SK-N-SH (cell line): Measurements from ENCODE around the gene CEBPG. TPM values are rescaled to one million over a fixed set of nuclear protein-coding genes. Genes with fewer than 3 reads are reported as not detected.

Experiments
- CTCF ChIA-PET: fragments of 300-600, 350-600 bp; formaldehyde crosslinking; extraction: SDS; loops from one replicate; lab custom pipeline; 2021; lab: Yijun Ruan, JAX
- POLR2A ChIA-PET: fragments of 350-600 bp; sonication (Branson Sonifier 250); formaldehyde crosslinking; extraction: SDS; loops from one replicate; lab custom pipeline; 2020; ENCODE audit warnings: antibody characterized with exemption, inconsistent platforms; lab: Yijun Ruan, JAX
- DNase-seq: peaks from one replicate; pipeline ENCODE4 v3.0.0; 2012
- H2AFZ ChIP-seq: fragments of 200-600 bp; sonication (generic); 2 replicates; pipeline ENCODE4 v1.8.1; 2016; ENCODE audit warnings: antibody characterized with exemption, mild to moderate bottlenecking, low read depth
- H3F3A ChIP-seq: fragments of 200-600 bp; sonication (generic); replicated peaks from 2 replicates; pipeline ENCODE3; 2016; ENCODE audit warnings: antibody characterized with exemption, mild to moderate bottlenecking; ENCODE audit not compliant: insufficient read depth
- H3K27ac ChIP-seq, 2 experiments: fragments of 200-500 bp in 1 of 2; fragments of 200-600 bp in 1 of 2; sonication (Bioruptor generic) in 1 of 2; sonication (generic), shearing (Covaris generic) in 1 of 2; 2 replicates each; pipeline versions ENCODE4 v1.5.1 to v1.6.1; 2014 to 2016; ENCODE audit warnings: low read depth in 2 of 2, inconsistent platforms in 1 of 2, low read length in 1 of 2, mild to moderate bottlenecking in 1 of 2, mixed read lengths in 1 of 2
- H3K27me3 ChIP-seq: fragments of 200-600 bp; sonication (generic), shearing (Covaris generic); 2 replicates; pipeline ENCODE4 v1.6.1; 2016; ENCODE audit warnings: mixed run types; ENCODE audit not compliant: insufficient read depth
- H3K36me3 ChIP-seq, 2 experiments: fragments of 200-500 bp in 1 of 2; fragments of 200-600 bp in 1 of 2; sonication (Bioruptor generic) in 1 of 2; sonication (generic) in 1 of 2; replicated peaks in 1 of 2; 2 replicates each; pipeline versions ENCODE3 to v1.5.1; 2014 to 2016; ENCODE audit warnings: low read length in 1 of 2, mild to moderate bottlenecking in 1 of 2; ENCODE audit not compliant: insufficient read depth in 2 of 2, control insufficient read depth in 1 of 2
- H3K4me1 ChIP-seq, 2 experiments: fragments of 200-500 bp in 1 of 2; fragments of 200-600 bp in 1 of 2; sonication (Bioruptor generic) in 1 of 2; sonication (generic), shearing (Covaris generic) in 1 of 2; 2 replicates each; pipeline versions ENCODE4 v1.5.1 to v1.6.1; 2014 to 2016; ENCODE audit warnings: low read depth in 1 of 2, low read length in 1 of 2, mixed run types in 1 of 2; ENCODE audit not compliant: insufficient read depth in 2 of 2, control insufficient read depth in 1 of 2
- H3K4me2 ChIP-seq: fragments of 200-600 bp; sonication (generic), shearing (Covaris generic); 2 replicates; pipeline ENCODE4 v1.6.1; 2017; ENCODE audit warnings: mixed run types
- H3K4me3 ChIP-seq, 2 experiments: fragments of 200-500 bp in 1 of 2; fragments of 200-600 bp in 1 of 2; sonication (Bioruptor generic) in 1 of 2; sonication (generic), shearing (Covaris generic) in 1 of 2; 2 replicates each; pipeline versions ENCODE4 v1.5.1 to v1.8.1; 2014 to 2016; ENCODE audit warnings: low read depth in 2 of 2, inconsistent platforms in 1 of 2, low read length in 1 of 2, mild to moderate bottlenecking in 1 of 2, mixed read lengths in 1 of 2, moderate library complexity in 1 of 2
- H3K79me2 ChIP-seq: fragments of 200-600 bp; sonication (generic); 2 replicates; pipeline ENCODE4 v1.8.1; 2017; ENCODE audit warnings: mild to moderate bottlenecking; ENCODE audit not compliant: insufficient read depth
- H3K9ac ChIP-seq: fragments of 200-600 bp; sonication (generic); 2 replicates; pipeline ENCODE4 v1.6.1; 2017; ENCODE audit warnings: mixed run types
- H3K9me2 ChIP-seq: fragments of 200-600 bp; sonication (generic); 2 replicates; pipeline ENCODE4 v1.6.1; 2017; ENCODE audit warnings: mixed run types
- H3K9me3 ChIP-seq: fragments of 200-600 bp; sonication (generic); 2 replicates; pipeline ENCODE4 v1.6.1; 2017; ENCODE audit warnings: mixed run types, mild to moderate bottlenecking, moderate library complexity
- H4K20me1 ChIP-seq: fragments of 200-600 bp; sonication (generic); 2 replicates; pipeline ENCODE4 v1.6.1; 2017; ENCODE audit warnings: mild to moderate bottlenecking, mixed run types; ENCODE audit not compliant: insufficient read depth
- ELF1 ChIP-seq: IDR thresholded peaks from 2 replicates; pipeline ENCODE4 v1.4.0; 2012
- EP300 ChIP-seq, 2 experiments: IDR thresholded peaks; 2 replicates each; pipeline versions ENCODE4 v1.4.0 to v1.6.1; 2012; ENCODE audit warnings: borderline replicate concordance in 1 of 2, low read depth in 1 of 2, low read length in 1 of 2
- EZH2phosphoT487 ChIP-seq: fragments of 200-600 bp; sonication (generic); IDR thresholded peaks from 2 replicates; pipeline ENCODE4 v1.6.1; 2017; ENCODE audit warnings: low read depth, mixed run types, mild to moderate bottlenecking, antibody characterized with exemption, moderate library complexity, borderline replicate concordance
- FOSL2 ChIP-seq: IDR thresholded peaks from 2 replicates; pipeline ENCODE4 v1.4.0; 2012; ENCODE audit warnings: low read depth, mild to moderate bottlenecking, moderate library complexity, borderline replicate concordance
- FOXJ3 ChIP-seq: sonication (generic); formaldehyde crosslinking; IDR thresholded peaks from 2 replicates; pipeline ENCODE4 v1.5.1; 2020; ENCODE audit warnings: mild to moderate bottlenecking, missing genetic modification reagents
- GATA2 ChIP-seq: sonication (generic); formaldehyde crosslinking; IDR thresholded peaks from 2 replicates; pipeline ENCODE4 v1.5.0; 2020; ENCODE audit warnings: mild to moderate bottlenecking, missing genetic modification reagents
- MXI1 ChIP-seq: IDR thresholded peaks from 2 replicates; pipeline ENCODE4 v1.6.1; 2012; ENCODE audit warnings: mild to moderate bottlenecking, low read depth, low read length, improper control_type of control experiment
- RAD21 ChIP-seq: IDR thresholded peaks from 2 replicates; pipeline ENCODE4 v1.6.1; 2012; ENCODE audit warnings: mild to moderate bottlenecking, low read length
- RCOR1 ChIP-seq: fragments of 150-350 bp; IDR thresholded peaks from 2 replicates; pipeline ENCODE4 v1.6.1; 2017; ENCODE audit warnings: antibody characterized with exemption, low read length
- RFX5 ChIP-seq: IDR thresholded peaks from 2 replicates; pipeline ENCODE4 v1.6.1; 2012; ENCODE audit warnings: mild to moderate bottlenecking, improper control_type of control experiment, low read length
- RXRA ChIP-seq: IDR thresholded peaks from 2 replicates; pipeline ENCODE4 v1.4.0; 2012; ENCODE audit warnings: low read depth, mild to moderate bottlenecking, borderline replicate concordance
- SIN3A ChIP-seq: IDR thresholded peaks from 2 replicates; pipeline ENCODE4 v1.6.1; 2012; ENCODE audit warnings: low read depth, mild to moderate bottlenecking, low read length, moderate library complexity, borderline replicate concordance
- SMC3 ChIP-seq: IDR thresholded peaks from 2 replicates; pipeline ENCODE4 v1.6.1; 2012; ENCODE audit warnings: low read depth, low read length, improper control_type of control experiment
- TAF1 ChIP-seq: IDR thresholded peaks from 2 replicates; pipeline ENCODE4 v1.6.1; 2012; ENCODE audit warnings: low read depth, mild to moderate bottlenecking, low read length, moderate library complexity, borderline replicate concordance
- TEAD4 ChIP-seq: IDR thresholded peaks from 2 replicates; pipeline ENCODE4 v1.4.0; 2012; ENCODE audit warnings: mild to moderate bottlenecking, borderline replicate concordance; ENCODE audit not compliant: insufficient read depth
- WGBS: methylation state at CpG from one replicate; pipeline ENCODE4 v1.1.6; 2017; ENCODE audit warnings: low lambda C conversion rate; 5-methylcytosine and 5-hydroxymethylcytosine counted together
- polyA plus RNA-seq, 3 experiments: library from polyadenylated mRNA; depleted of rRNA; stranded (reverse); fragments of >200 nt; gene quantifications; 2 replicates each; pipeline ENCODE4 v1.2.3, GENCODE V29; 2012
- TF ChIP-seq, protein P1 (sequence below): fragments of 150-350 bp; IDR thresholded peaks from 2 replicates; pipeline ENCODE4 v1.6.1; 2016; ENCODE audit warnings: mild to moderate bottlenecking, low read depth, low read length
- TF ChIP-seq, protein P2 (sequence below): IDR thresholded peaks from 2 replicates; pipeline ENCODE4 v1.4.0; 2012; ENCODE audit warnings: low read depth
- TF ChIP-seq, protein P3 (sequence below): IDR thresholded peaks from 2 replicates; pipeline ENCODE4 v1.4.0; 2012; ENCODE audit warnings: low read depth, borderline replicate concordance
- TF ChIP-seq, protein P4 (sequence below): fragments of 200-600 bp; sonication (generic); IDR thresholded peaks from 2 replicates; pipeline ENCODE4 v1.6.1; 2017; ENCODE audit warnings: antibody characterized with exemption, mild to moderate bottlenecking, moderate library complexity
- TF ChIP-seq, protein P5 (sequence below): IDR thresholded peaks from 2 replicates; pipeline ENCODE4 v1.6.1; 2012; ENCODE audit warnings: mild to moderate bottlenecking, low read depth, low read length, moderate library complexity

The CEBPG gene
- polyA plus RNA-seq, 1 of the 3 experiments (the other 2 are of a cell fraction), result 9.1 TPM

DNA sequence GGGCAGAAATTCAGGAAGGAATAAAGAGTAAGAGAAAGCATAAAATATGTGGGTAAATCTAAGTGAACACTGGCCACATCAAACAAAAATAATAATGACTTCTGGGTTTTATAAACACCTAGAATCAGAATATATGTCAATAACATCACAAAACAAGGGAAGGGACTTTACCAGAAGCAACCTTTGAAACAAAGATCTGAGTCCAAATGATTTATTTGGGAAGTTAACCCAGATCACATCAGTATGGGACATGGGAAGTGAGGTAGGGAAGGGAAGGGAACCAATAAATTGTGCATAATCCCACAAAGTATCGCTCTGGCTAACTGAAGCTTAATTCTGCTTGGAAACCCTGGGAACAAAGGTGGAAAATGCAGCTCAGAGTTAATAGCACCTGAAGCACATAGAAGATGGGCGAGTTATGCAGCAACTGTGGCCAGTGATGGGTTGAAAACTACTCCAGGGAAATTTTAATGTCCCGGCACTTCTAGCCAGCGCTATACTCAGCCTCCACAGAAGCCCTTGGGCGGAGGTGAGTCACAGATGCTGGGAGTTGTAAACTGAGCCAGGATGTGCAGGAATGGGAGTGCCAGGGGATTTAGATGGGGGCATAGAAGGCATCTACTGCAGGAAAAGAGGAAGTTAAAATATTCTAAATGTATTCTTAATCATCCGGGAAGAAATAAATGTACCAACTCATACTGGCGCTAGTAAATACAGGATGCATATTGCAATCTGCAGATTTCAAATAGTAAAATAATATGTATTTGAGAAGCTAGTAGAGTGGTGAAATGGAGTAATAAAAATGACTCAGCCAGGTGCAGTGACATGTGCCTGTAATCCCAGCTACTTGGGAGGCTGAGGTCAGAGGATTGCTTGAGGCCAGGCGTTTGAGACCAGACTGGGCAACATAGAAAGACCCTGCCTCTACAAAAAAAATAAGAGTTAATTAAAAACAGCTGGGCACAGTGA, 34.2 kb upstream of the CEBPG start:
- no peaks in the 10 kb centered on the region for H3K79me2 ChIP-seq
- CTCF ChIA-PET, result no interaction called here
- WGBS, result 45% methylated on average over 8 of the region's 8 CpGs
- no peak overlapping the region for H3K4me2 ChIP-seq
- H3K9ac ChIP-seq, result no peak overlapping the region
- no peaks in the 10 kb centered on the region; the same call in 1 of the 2 replicates for H3K27me3 ChIP-seq
- H3K27ac ChIP-seq, result no peak overlapping the region
- no peak for DNase-seq
- H2AFZ ChIP-seq, result no peak overlapping the region
- no peaks in the 10 kb centered on the region for H4K20me1 ChIP-seq
- no peaks in the 10 kb centered on the region for H3K9me3 ChIP-seq
- TF ChIP-seq, protein P1, sequence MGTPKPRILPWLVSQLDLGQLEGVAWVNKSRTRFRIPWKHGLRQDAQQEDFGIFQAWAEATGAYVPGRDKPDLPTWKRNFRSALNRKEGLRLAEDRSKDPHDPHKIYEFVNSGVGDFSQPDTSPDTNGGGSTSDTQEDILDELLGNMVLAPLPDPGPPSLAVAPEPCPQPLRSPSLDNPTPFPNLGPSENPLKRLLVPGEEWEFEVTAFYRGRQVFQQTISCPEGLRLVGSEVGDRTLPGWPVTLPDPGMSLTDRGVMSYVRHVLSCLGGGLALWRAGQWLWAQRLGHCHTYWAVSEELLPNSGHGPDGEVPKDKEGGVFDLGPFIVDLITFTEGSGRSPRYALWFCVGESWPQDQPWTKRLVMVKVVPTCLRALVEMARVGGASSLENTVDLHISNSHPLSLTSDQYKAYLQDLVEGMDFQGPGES, result no peak
- TF ChIP-seq, protein P2, sequence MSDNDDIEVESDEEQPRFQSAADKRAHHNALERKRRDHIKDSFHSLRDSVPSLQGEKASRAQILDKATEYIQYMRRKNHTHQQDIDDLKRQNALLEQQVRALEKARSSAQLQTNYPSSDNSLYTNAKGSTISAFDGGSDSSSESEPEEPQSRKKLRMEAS, result no peak
- no peak for TF ChIP-seq RFX5
- no peak for TF ChIP-seq TAF1
- no peak for TF ChIP-seq RCOR1
- no peak for TF ChIP-seq EP300 (IDR thresholded peaks at IDR 0.05; ENCODE audit: borderline replicate concordance in 1 of 2, low read depth in 1 of 2, low read length in 1 of 2)
- no peak for TF ChIP-seq GATA2 (CRISPR knock-in tag)
- TF ChIP-seq FOXJ3, result no peak
- no peak for TF ChIP-seq EZH2phosphoT487
- TF ChIP-seq, protein P3, sequence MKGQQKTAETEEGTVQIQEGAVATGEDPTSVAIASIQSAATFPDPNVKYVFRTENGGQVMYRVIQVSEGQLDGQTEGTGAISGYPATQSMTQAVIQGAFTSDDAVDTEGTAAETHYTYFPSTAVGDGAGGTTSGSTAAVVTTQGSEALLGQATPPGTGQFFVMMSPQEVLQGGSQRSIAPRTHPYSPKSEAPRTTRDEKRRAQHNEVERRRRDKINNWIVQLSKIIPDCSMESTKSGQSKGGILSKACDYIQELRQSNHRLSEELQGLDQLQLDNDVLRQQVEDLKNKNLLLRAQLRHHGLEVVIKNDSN, result no peak
- TF ChIP-seq, protein P4, sequence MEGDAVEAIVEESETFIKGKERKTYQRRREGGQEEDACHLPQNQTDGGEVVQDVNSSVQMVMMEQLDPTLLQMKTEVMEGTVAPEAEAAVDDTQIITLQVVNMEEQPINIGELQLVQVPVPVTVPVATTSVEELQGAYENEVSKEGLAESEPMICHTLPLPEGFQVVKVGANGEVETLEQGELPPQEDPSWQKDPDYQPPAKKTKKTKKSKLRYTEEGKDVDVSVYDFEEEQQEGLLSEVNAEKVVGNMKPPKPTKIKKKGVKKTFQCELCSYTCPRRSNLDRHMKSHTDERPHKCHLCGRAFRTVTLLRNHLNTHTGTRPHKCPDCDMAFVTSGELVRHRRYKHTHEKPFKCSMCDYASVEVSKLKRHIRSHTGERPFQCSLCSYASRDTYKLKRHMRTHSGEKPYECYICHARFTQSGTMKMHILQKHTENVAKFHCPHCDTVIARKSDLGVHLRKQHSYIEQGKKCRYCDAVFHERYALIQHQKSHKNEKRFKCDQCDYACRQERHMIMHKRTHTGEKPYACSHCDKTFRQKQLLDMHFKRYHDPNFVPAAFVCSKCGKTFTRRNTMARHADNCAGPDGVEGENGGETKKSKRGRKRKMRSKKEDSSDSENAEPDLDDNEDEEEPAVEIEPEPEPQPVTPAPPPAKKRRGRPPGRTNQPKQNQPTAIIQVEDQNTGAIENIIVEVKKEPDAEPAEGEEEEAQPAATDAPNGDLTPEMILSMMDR, result no peak
- TF ChIP-seq RXRA, result no peak
- TF ChIP-seq SMC3, result no peak
- no peak for TF ChIP-seq RAD21
- TF ChIP-seq TEAD4, result no peak
- TF ChIP-seq ELF1, result no peak
- no peak for TF ChIP-seq FOSL2
- TF ChIP-seq MXI1, result no peak
- no peak for TF ChIP-seq SIN3A
- TF ChIP-seq, protein P5, sequence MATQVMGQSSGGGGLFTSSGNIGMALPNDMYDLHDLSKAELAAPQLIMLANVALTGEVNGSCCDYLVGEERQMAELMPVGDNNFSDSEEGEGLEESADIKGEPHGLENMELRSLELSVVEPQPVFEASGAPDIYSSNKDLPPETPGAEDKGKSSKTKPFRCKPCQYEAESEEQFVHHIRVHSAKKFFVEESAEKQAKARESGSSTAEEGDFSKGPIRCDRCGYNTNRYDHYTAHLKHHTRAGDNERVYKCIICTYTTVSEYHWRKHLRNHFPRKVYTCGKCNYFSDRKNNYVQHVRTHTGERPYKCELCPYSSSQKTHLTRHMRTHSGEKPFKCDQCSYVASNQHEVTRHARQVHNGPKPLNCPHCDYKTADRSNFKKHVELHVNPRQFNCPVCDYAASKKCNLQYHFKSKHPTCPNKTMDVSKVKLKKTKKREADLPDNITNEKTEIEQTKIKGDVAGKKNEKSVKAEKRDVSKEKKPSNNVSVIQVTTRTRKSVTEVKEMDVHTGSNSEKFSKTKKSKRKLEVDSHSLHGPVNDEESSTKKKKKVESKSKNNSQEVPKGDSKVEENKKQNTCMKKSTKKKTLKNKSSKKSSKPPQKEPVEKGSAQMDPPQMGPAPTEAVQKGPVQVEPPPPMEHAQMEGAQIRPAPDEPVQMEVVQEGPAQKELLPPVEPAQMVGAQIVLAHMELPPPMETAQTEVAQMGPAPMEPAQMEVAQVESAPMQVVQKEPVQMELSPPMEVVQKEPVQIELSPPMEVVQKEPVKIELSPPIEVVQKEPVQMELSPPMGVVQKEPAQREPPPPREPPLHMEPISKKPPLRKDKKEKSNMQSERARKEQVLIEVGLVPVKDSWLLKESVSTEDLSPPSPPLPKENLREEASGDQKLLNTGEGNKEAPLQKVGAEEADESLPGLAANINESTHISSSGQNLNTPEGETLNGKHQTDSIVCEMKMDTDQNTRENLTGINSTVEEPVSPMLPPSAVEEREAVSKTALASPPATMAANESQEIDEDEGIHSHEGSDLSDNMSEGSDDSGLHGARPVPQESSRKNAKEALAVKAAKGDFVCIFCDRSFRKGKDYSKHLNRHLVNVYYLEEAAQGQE, result no peak
- no peak overlapping the region for H3K4me3 ChIP-seq
- no peaks in the 10 kb centered on the region for H3F3A ChIP-seq
- H3K36me3 ChIP-seq, result no peaks in the 10 kb centered on the region
- POLR2A ChIA-PET, result no interaction called here
- H3K4me1 ChIP-seq, result no peaks in the 10 kb centered on the region
- no peaks in the 10 kb centered on the region for H3K9me2 ChIP-seq
